Measurements from ENCODE around the gene OLFML2A.

The OLFML2A gene

DNA sequence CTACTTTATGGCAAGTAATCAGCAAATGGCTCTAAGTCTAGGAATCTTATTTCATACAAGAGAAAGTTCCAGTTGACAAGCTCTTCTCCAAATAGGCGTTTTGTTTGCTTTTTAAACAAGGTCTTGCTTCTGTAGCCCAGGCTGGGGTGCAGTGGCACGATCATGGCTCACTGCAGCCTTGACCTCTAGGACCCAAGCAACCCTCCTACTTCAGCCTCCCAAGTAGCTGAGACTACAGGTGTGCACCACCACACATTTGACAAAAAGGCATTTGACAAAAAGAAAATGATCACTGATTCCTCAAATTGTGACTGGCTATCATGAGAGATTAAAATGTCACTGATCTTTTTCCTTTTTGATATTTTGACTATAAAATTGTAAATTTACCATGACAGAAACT lies 37.6 kb upstream of the OLFML2A start:
- Mint-ChIP-seq H3K4me3 (no peak overlapping the region), H3K4me1 (peaks cover 14% of the 10 kb centered on the region), H3K27ac (no peak overlapping the region), H3K9me3 (no peaks in the 10 kb centered on the region), H3K27me3 (ENCODE audit: low read depth) (no peaks in the 10 kb centered on the region), H3K36me3 (ENCODE audit: low read depth) (peaks cover 17% of the 10 kb centered on the region)
- TF ChIP-seq, protein P1, sequence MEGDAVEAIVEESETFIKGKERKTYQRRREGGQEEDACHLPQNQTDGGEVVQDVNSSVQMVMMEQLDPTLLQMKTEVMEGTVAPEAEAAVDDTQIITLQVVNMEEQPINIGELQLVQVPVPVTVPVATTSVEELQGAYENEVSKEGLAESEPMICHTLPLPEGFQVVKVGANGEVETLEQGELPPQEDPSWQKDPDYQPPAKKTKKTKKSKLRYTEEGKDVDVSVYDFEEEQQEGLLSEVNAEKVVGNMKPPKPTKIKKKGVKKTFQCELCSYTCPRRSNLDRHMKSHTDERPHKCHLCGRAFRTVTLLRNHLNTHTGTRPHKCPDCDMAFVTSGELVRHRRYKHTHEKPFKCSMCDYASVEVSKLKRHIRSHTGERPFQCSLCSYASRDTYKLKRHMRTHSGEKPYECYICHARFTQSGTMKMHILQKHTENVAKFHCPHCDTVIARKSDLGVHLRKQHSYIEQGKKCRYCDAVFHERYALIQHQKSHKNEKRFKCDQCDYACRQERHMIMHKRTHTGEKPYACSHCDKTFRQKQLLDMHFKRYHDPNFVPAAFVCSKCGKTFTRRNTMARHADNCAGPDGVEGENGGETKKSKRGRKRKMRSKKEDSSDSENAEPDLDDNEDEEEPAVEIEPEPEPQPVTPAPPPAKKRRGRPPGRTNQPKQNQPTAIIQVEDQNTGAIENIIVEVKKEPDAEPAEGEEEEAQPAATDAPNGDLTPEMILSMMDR (IDR thresholded peaks at IDR 0.05; ENCODE audit: unreplicated experiment in 3 of 3), result no peak

DNA sequence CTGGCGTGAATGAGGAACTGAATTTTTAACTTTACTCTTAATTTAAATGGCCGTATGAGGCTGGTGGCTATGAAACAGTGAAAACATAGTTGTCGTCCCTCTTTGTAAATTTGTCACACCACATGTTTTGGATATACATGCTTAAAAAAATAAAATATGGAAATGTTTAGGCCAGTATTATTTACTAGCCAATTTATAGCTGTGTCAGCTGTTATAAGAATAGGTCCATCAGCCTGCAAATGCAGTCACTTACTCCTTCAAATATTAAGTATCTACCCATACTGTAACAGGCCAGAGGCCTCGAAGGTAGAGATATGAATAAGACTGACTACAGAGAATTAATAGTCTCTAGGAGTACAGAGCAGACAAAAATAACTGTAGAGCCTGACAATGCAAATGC lies 35.8 kb upstream of the OLFML2A start:
- Mint-ChIP-seq H3K27me3 (ENCODE audit: low read depth) (no peaks in the 10 kb centered on the region), H3K4me1 (peaks cover 7% of the 10 kb centered on the region), H3K27ac (no peak overlapping the region), H3K9me3 (no peaks in the 10 kb centered on the region), H3K4me3 (no peak overlapping the region), H3K36me3 (ENCODE audit: low read depth) (peaks cover 14% of the 10 kb centered on the region)
- TF ChIP-seq, protein P1 (IDR thresholded peaks at IDR 0.05; ENCODE audit: unreplicated experiment in 3 of 3), result no peak

DNA sequence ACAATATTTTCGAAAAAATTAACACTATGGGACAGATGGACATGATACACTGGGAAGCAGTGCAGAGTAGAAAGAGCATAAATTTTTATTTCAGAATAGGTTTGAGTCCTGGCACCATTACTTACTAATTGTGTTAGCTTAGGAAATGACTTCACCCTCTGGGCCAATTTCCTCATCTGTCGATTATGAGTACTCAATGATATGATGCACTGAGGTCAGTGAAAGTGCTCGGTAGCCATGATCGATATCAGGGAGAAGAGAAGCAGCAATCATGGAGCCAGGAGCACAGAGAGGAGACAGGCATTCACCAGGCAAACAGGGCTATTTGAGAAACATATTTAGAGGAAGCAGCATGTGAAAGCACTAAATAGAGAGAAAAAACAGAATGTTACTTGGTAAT lies 35.3 kb upstream of the OLFML2A start:
- TF ChIP-seq, protein P1 (IDR thresholded peaks at IDR 0.05; ENCODE audit: unreplicated experiment in 3 of 3), result no peak
- Mint-ChIP-seq H3K4me3 (no peak overlapping the region), H3K27ac (no peak overlapping the region), H3K4me1 (peaks cover 7% of the 10 kb centered on the region), H3K36me3 (ENCODE audit: low read depth) (peaks cover 14% of the 10 kb centered on the region), H3K27me3 (ENCODE audit: low read depth) (no peaks in the 10 kb centered on the region), H3K9me3 (no peaks in the 10 kb centered on the region)

DNA sequence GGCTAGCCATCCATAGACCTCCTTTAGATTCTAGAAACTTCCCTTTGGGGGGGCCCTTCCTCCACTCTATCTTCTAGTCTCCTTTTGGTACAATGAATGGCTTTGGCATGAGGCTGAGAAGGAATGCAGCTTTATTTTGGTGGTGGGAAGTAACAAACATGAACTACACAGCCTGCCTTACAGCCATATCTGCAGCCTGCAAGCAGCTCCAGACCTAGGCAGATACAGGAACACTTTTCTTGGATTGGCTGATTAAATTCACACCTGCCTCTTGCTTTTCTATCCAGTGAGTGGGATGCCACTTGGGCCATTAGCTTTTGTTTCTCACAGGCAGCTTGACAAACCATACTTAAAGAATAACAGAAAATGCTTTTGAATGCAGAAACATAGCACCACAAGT lies 34.0 kb upstream of the OLFML2A start:
- Mint-ChIP-seq H3K9me3 (no peaks in the 10 kb centered on the region), H3K27ac (no peak overlapping the region), H3K4me3 (no peak overlapping the region), H3K27me3 (ENCODE audit: low read depth) (no peaks in the 10 kb centered on the region), H3K4me1 (peaks cover 7% of the 10 kb centered on the region), H3K36me3 (ENCODE audit: low read depth) (peaks cover 9% of the 10 kb centered on the region)
- TF ChIP-seq, protein P1 (IDR thresholded peaks at IDR 0.05; ENCODE audit: unreplicated experiment in 3 of 3), result no peak

DNA sequence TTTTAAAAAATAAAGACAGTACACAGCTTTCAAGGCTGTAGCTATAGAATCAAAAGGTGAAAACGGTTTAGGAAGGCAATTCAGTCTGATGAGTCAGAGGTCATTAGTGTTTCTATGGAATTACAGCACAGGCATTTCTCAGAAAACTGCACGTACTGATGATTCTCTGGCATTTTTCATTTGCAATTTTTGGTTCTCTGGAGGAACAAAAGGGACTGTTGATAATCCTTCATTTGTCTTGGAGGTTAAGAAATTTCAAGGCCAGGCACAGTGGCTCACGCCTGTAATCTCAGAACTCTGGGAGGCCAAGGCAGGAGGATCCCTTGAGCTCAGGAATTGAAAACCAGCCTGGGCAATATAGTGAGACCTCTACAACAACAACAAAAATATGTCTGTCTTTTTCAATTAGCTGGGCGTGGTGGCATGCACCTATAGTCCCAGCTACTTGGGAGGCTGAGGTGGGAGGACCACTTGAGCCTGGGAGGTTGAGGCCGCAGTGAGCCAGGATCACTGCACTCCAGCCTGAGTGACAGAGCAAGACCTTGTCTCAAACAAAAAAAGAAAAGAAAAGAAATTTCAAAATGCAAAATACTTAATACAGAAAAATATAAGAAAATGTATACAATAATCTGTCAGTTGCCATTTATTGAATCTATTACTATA lies 33.1 kb upstream of the OLFML2A start:
- no peak overlapping the region for H3K4me3 Mint-ChIP-seq
- peaks cover 7% of the 10 kb centered on the region for H3K4me1 Mint-ChIP-seq
- H3K27ac Mint-ChIP-seq, result no peak overlapping the region
- TF ChIP-seq, protein P1 (IDR thresholded peaks at IDR 0.05; ENCODE audit: unreplicated experiment in 3 of 3), result no peak
- H3K9me3 Mint-ChIP-seq, result no peaks in the 10 kb centered on the region
- H3K36me3 Mint-ChIP-seq (ENCODE audit: low read depth), result peaks cover 9% of the 10 kb centered on the region
- H3K27me3 Mint-ChIP-seq (ENCODE audit: low read depth), result no peaks in the 10 kb centered on the region

DNA sequence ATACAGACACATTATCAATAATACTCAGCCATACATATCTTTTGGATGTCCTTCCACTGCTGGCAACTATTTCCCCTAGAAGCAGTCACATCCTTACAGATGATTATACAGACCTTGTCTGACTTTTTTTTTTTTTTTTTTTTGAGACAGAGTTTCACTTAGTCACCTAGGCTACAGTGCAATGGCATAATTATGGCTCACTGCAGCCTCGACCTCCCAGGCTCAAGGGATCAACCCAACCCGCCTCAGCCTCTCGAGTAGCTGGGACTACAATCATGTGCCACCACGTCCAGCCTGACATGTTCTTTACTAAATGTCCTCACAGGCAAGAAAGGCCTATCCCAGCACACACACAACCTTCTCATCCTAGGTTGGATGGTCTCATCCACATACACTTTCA lies 29.9 kb upstream of the OLFML2A start:
- TF ChIP-seq, protein P1 (IDR thresholded peaks at IDR 0.05; ENCODE audit: unreplicated experiment in 3 of 3), result no peak
- Mint-ChIP-seq H3K27me3 (ENCODE audit: low read depth) (no peaks in the 10 kb centered on the region), H3K4me1 (peaks cover 7% of the 10 kb centered on the region), H3K4me3 (no peak overlapping the region), H3K9me3 (no peaks in the 10 kb centered on the region), H3K36me3 (ENCODE audit: low read depth) (no peaks in the 10 kb centered on the region), H3K27ac (no peak overlapping the region)
